GM18867 (cell line): ENCODE results near the gene ZSWIM3.

Experiments
- ATAC-seq: cut with Tn5 transposase; IDR thresholded peaks from one replicate; pipeline ENCODE4 v1.9.1; 2021; ENCODE audit warnings: mild to moderate bottlenecking, moderate library complexity; ENCODE audit not compliant: unreplicated experiment

Gene ZSWIM3

DNA sequence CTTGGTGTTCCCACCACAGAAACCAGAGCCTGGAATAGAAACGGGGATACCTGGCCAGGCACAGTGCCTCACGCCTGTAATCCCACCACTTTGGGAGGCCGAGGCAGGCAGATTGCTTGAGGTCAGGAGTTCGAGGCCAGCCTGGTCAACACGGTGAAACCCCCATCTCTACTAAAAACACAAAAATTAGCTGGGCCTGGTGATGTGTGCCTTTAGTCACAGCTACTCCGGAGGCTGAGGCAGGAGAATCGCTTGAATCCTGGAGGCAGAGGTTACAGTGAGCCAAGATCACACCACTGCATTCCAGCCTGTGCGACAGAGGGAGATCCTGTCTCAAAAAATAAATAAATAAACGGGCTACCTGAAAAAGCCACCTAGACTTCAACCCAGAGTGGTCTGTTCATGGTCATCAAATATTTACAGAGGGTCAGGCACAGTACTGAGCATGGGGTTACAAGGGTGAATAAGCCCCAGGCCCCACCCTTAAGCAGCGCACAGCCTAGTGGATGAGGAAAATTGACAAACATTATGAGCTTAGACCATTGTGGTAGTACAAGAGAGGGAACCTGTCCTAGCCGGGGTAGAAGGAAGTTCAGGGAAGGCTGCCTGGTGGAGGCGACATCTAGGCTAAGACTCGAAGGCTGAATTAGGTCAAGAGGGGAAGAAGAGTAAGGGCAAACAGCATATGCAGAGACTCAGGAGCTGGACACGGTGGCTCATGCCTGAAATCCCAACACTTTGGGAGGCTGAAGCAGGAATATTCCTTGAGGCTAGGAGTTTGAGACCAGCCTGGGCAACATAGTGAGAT, 69.9 kb downstream of the ZSWIM3 start:
- no peak for ATAC-seq
